ENCODE measurements around the gene NTRK2.

- TF ChIP-seq CTCF (IDR thresholded peaks at IDR 0.05) (no peak), POLR2AphosphoS5 (IDR thresholded peaks at IDR 0.05) (no peak), EP300 (IDR thresholded peaks at IDR 0.05) (no peak), POLR2A (IDR thresholded peaks at IDR 0.05) (no peak)
These were observed 352.2 kb downstream of the NTRK2 start for GRCh38 chr9:85021686-85022085.

All from gastroesophageal sphincter (tissue), 3 donors.